Endothelial cell (in vitro differentiated cells): Measurements from ENCODE around the gene DIDO1. TPM values are rescaled to one million over a fixed set of nuclear protein-coding genes. Genes with fewer than 3 reads are reported as not detected.

Experiments used
- DNase-seq: peaks from one replicate; pipeline ENCODE4 v3.0.0; 2021; ENCODE audit warnings: low spot score
- H3K27ac Mint-ChIP-seq: one replicate; pipeline ENCODE4 v1.8.0; 2021; ENCODE audit warnings: mixed read lengths, inconsistent platforms; ENCODE audit not compliant: unreplicated experiment
- H3K27me3 Mint-ChIP-seq: one replicate; pipeline ENCODE4 v1.8.0; 2021; ENCODE audit warnings: mild to moderate bottlenecking, moderate library complexity, mixed read lengths, inconsistent platforms; ENCODE audit not compliant: unreplicated experiment
- H3K36me3 Mint-ChIP-seq: one replicate; pipeline ENCODE4 v1.8.0; 2021; ENCODE audit warnings: mild to moderate bottlenecking, low read depth, mixed read lengths, inconsistent platforms; ENCODE audit not compliant: unreplicated experiment
- H3K4me1 Mint-ChIP-seq: one replicate; pipeline ENCODE4 v1.8.0; 2021; ENCODE audit warnings: mild to moderate bottlenecking, mixed read lengths, inconsistent platforms; ENCODE audit not compliant: unreplicated experiment
- H3K4me3 Mint-ChIP-seq: one replicate; pipeline ENCODE4 v1.8.0; 2021; ENCODE audit warnings: mild to moderate bottlenecking, mixed read lengths, inconsistent platforms; ENCODE audit not compliant: unreplicated experiment
- H3K9me3 Mint-ChIP-seq: one replicate; pipeline ENCODE4 v1.8.0; 2021; ENCODE audit warnings: mixed read lengths, inconsistent platforms; ENCODE audit not compliant: unreplicated experiment
- CTCF ChIP-seq: fragments of 200-600 bp; sonication (generic); IDR thresholded peaks from one replicate; pipeline ENCODE4 v1.5.0; 2021; ENCODE audit warnings: antibody characterized with exemption; ENCODE audit not compliant: unreplicated experiment
- total RNA-seq: library from RNA; stranded (reverse); fragmentation: NEBNext Ultra II Directional; extraction: Animal tissue kit (Norgen Biotek cat#: 25700); gene quantifications from one replicate; pipeline ENCODE4 v1.2.1, GENCODE V29; 2021; ENCODE audit not compliant: unreplicated experiment

The DIDO1 gene
- total RNA-seq, 1 donor from 2014 or later: 61.0 TPM

DNA sequence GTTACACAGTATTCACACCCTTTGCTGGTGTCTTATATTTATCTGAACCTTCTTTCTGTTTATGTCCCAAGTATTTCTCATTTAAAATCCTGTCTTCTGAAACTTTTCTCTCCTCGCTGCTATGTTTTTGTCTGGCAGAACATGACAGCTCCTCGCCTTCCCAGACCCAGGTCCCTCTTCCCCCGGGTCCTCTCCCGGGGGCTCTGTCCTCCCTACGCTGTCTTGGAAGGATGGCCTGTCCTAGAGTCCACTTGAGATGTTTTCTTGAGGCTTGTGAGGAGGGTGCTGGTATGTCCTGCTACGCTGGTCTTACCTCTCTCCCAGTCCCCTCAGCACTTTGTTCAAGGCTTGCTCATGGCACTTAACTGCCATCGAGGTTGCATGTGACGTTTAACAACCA is 17.9 kb upstream of the DIDO1 start:
- DNase-seq: no peak
- H3K9me3 Mint-ChIP-seq: no peaks in the 10 kb centered on the region
- no peak for TF ChIP-seq CTCF
- H3K27ac Mint-ChIP-seq: no peak overlapping the region
- peaks cover 8% of the 10 kb centered on the region for H3K4me1 Mint-ChIP-seq
- H3K4me3 Mint-ChIP-seq: peak overlapping the region; percentile 38
- peaks cover 25% of the 10 kb centered on the region for H3K36me3 Mint-ChIP-seq
- H3K27me3 Mint-ChIP-seq: peaks cover 3% of the 10 kb centered on the region

- TF ChIP-seq CTCF: no peak
- peaks cover 12% of the 10 kb centered on the region for H3K4me1 Mint-ChIP-seq
- no peak overlapping the region for H3K4me3 Mint-ChIP-seq
- no peak for DNase-seq
- H3K9me3 Mint-ChIP-seq: no peaks in the 10 kb centered on the region
- peaks cover 23% of the 10 kb centered on the region for H3K36me3 Mint-ChIP-seq
- peaks cover 6% of the 10 kb centered on the region for H3K27me3 Mint-ChIP-seq
- no peak overlapping the region for H3K27ac Mint-ChIP-seq
These were observed 17.1 kb upstream of the DIDO1 start for GRCh38 chr20:62943396-62943795.

DNA sequence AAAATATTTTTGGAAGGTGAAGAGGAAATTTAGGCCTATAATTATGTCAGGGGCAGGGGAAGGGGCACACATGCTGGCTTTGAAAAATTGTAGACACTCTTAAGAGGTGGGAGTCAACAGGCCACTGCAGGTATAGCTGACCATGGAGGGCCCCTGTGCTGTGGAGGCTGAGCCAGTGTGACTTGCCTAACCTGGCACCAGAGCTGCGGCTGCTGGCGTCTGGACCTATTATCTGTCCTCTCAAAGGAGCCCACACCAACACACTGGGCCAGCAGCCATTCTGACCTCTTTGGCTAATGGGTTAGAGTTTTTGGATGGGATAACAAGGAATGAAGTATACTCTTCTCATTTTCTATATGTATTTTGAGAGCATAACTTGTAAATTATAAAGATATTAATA is 16.2 kb upstream of the DIDO1 start:
- no peak overlapping the region for H3K27ac Mint-ChIP-seq
- H3K27me3 Mint-ChIP-seq: peaks cover 7% of the 10 kb centered on the region
- H3K36me3 Mint-ChIP-seq: peaks cover 23% of the 10 kb centered on the region

GRCh38 chr20:62941792-62942191 is 15.5 kb upstream of the DIDO1 start:
- TF ChIP-seq CTCF: no peak
- no peak for DNase-seq
- Mint-ChIP-seq H3K27ac (peak overlapping the region; percentile 1), H3K36me3 (peaks cover 16% of the 10 kb centered on the region), H3K9me3 (no peaks in the 10 kb centered on the region), H3K4me3 (no peak overlapping the region), H3K4me1 (peaks cover 13% of the 10 kb centered on the region), H3K27me3 (peaks cover 7% of the 10 kb centered on the region)

More for the DNA sequence above, 16.2 kb upstream of the DIDO1 start:
- no peaks in the 10 kb centered on the region for H3K9me3 Mint-ChIP-seq
- H3K4me3 Mint-ChIP-seq: no peak overlapping the region
- H3K4me1 Mint-ChIP-seq: peaks cover 13% of the 10 kb centered on the region
- TF ChIP-seq CTCF: no peak
- DNase-seq: no peak

DNA sequence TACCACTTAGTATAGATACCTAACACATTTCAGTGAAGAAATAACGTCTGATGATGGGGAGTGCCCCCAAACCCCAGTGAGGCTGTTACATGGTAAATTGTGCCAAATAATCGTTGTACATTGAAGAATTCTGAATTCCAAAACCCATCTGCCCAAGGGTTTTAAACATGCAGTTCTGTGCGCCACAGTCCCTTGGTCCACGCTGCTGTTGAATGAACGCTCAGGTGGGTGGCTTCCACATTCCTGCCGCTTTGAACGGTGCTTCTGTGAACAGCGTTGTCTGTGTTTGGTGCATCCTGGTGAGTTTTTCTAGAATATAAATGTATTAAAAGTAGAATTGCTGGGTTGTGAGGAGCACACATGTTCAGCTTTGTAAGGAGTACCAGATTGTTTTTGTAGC is 14.6 kb upstream of the DIDO1 start:
- H3K4me3 Mint-ChIP-seq: no peak overlapping the region
- H3K27me3 Mint-ChIP-seq: peaks cover 7% of the 10 kb centered on the region
- peaks cover 13% of the 10 kb centered on the region for H3K4me1 Mint-ChIP-seq
- H3K9me3 Mint-ChIP-seq: no peaks in the 10 kb centered on the region
- peaks cover 12% of the 10 kb centered on the region for H3K36me3 Mint-ChIP-seq
- DNase-seq: no peak
- no peak overlapping the region for H3K27ac Mint-ChIP-seq
- no peak for TF ChIP-seq CTCF
